ENCODE data around the gene RDH11.
"Not testable (repeated sequence)": the region's sequence is repeated elsewhere in the genome, so short reads cannot be mapped to it uniquely, and the experiment has no call there.

Gene RDH11

GRCh38 chr14:67703997-67704396, 8.4 kb upstream of the RDH11 start:
- no peak for DNase-seq

- DNase-seq: not testable (repeated sequence)
Measured at GRCh38 chr14:67701492-67701891, 5.9 kb upstream of the RDH11 start, which contains the start of gene RDH12. TSS of gene RDH12 (plus strand) at chr14:67701886. CDS start at chr14:67722643, 20,757 bp downstream.

- DNase-seq: no peak
Measured at GRCh38 chr14:67698179-67698578, 2.6 kb upstream of the RDH11 start.

GRCh38 chr14:67697006-67697405, 1.4 kb upstream of the RDH11 start:
- DNase-seq: no peak

GRCh38 chr14:67694791-67695393, 672 bp downstream of the RDH11 start:
- DNase-seq: peak; percentile 73 to 85

GRCh38 chr14:67690011-67690410, 5.6 kb downstream of the RDH11 start:
- DNase-seq: no peak

DNA sequence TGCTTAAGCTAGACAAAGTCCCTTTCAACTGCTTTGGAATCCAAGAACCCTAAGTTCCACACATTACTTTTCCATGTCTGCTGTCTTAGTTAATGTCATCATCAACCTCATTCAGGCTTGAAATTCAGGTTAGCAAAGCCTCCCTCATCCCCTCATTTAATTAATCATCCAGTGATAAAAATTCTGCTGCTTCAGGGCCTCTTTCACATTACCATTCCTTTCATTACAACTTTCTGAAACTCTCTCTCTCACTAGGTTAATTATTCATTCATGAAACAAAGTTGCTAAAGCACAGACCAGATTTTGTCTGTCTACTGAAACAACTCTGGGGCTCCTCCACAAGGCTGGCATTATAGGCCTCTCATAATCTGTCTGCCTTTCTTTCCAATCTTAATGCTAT, 11.7 kb downstream of the RDH11 start:
- DNase-seq: no peak

GRCh38 chr14:67680941-67681340, 14.6 kb downstream of the RDH11 start:
- no peak for DNase-seq

DNA sequence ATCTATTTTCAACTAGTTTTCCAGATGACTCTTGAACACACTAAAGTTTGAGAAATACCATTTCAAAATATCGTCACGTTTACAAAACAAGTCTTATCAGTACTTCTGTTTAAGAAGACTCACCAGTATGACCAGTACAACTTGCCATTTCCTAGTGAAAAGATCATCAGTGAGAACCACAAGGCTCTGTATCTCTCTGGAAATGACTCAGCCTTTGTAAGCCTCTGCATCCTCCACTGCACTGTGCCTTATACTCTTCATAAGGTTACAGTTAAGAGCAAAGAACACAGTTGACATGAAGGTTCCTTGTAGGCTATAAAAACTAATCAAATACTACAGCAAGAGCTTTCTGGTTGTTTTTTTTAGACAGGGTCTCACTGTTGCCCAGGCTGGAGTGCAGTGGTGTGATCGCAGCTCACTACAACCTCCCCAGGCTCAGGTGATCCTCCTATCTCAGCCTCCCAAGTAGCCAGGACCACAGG, 15.4 kb downstream of the RDH11 start:
- DNase-seq: no peak

DNA sequence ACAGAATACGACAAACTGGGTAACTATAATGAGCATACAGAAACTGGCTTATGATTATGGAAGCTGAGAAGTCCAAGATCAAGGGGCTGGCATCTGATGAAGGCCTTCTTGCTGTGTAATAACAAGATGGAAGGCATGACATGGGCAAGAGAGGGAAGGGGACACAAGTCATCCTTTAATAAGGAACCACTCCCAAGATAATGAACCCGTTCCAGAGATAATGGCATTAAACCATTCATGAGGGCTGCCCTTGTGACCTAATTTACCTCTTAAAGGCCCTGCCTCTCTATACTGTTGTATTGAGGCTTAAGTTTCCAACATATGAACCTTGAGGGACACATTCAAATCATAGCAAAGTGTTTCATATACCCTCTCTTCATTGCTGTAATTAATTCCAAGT, 16.6 kb downstream of the RDH11 start:
- no peak for DNase-seq

- no peak for DNase-seq
Measured at GRCh38 chr14:67675219-67675582, 20.4 kb downstream of the RDH11 start.

DNA sequence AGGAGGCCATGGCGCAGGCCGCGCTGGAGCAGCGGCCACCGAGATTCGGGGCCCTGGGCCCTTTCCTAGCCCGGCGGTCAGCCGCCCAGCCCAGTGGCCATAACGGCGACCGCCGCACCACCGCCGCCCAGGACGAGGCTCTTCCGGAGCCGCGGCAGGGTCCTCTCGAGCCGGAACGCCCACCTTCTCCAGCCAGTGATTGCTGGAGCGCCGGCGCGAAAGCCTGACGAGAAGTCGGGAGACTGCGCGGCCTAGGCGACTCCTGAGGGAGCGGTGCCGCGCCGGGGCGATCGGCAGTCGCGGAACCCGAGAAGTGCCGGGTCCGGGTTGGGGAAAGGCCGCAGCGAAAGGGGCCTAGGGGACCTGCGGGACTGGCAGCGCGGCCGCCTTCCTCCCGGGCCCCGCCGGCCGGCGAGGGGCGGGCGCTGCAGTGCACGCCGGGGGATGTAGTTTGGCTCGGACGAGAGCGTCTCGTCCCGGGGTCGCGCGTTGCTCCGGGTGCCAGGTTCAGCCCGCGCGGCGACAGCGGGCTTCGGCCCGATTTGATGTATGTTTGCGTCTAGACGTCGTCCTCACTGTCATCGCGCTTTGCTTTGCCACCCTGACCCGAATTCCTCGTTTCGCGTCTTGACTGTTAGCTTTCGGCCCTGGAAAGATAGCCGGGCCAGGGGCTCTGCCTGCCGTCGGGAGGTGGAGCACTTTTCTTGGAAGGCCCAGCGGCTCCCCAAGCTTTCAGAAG, 20.9 kb downstream of the RDH11 start, which contains the start of gene VTI1B:
TSS of gene VTI1B (minus strand) at position 153 of the 739 bp plus-strand sequence. CDS start at position 10, 143 bp downstream.
- DNase-seq: peak; percentile 74 to 76

DNA sequence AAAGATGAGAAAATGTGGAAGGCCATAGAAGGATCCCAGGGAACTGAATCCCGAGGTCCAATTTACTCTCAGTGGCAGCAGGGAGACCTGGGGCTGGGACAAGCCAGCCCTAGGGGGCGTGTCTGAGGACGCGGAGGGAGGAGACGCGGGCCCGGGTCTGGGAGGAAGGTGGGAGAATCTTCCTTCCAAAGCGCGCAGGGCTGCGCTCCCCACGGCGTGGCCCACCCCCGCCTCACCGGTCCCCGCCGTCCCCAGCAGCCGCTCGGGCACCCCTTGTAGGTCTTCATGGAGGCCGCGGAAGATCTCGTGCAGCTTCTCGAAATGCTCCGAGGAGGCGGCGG, 21.5 kb downstream of the RDH11 start:
- peak; percentile 64 to 70 for DNase-seq

DNA sequence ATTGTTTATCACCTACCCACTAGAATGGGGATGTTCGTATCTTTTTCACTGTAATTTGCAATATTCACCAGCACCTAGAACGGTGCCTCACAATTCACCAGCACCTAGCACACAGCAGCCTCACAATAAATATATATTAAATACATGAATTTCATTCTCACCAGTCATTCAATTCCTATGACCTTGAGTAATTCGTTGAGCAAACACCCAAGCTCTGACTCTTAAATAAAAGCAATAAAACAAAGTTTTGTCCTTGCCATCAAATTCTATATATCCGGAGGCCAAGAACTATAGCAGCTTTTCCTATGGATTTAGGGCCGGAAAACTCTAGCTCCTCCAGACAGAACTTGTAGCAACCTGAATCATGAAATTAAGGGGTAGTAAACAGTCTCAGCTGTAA, 22.1 kb downstream of the RDH11 start:
- no peak for DNase-seq

- no peak for DNase-seq
Measured at GRCh38 chr14:67668559-67668958, 27.0 kb downstream of the RDH11 start.

- peak in 1 of 2 experiments; percentile 18 for DNase-seq
Measured at GRCh38 chr14:67666750-67667449, 28.7 kb downstream of the RDH11 start.

GRCh38 chr14:67665868-67666267, 29.7 kb downstream of the RDH11 start:
- no peak for DNase-seq

DNA sequence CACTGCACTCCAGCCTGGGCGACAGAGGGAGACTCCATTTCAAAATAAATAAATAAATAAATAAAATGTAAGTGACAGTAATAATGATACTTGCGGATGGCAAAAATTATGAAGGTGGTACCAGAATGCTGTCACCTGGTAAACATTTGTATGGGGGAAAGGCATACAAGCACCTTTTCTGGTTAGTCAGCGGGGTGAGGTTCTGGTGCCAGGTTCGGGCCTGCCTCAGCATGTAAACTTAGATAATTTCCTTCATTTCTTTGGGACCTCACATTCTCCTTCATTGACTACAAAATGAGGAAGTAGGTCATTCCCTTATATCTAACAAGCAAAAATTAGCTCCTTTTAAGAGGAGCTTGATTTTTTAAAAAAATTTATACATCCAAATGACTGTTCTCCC, 31.9 kb downstream of the RDH11 start:
- DNase-seq: no peak

DNA sequence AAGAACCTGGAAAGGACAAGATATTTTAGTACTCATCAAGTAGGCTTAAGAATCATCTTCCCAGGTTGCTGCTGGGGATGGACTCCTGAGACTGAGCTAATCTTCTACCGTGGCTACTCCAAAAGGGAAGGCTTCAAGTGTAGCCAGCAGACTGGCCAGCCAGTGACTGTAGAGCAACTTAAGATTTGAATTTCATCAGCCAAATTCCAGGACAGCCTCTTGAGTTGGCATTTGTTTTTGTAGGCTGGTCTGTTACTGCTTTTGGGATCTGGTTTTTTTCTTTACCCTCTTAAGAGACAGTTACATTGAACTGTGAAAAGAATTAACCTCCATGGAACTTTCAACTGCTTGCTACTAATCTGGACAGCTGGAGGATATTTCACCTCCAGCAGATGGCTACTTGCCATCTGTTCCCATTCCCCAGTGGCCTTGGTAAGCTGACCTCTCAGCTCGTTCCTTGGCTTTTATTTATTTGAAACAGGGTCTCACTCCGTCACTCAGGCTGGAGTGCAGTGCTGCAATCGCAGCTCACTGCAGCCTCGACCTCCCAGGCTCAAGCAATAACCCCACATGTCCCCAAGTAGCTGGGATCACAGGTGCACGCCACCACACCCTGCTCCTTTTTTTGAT, 41.8 kb downstream of the RDH11 start:
- no peak for DNase-seq

DNA sequence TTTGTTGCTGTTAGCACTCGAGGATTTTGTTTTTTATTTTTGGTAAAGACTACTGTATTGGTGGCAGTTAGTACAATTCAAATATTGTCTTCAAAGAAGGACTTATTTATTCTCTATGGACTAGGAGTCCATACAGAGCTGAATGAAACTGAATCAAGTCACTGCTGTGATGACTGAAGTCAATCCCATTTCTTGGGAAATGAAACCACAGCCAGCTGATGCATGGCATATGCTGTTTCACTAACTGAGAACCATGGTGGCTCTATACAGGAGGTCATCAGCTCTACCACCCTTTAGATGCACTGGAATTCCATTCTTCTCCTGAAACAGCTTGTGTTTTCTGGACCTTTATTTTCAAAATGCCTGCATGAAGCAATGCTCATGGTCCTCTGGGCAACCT, 43.4 kb downstream of the RDH11 start:
- no peak for DNase-seq

GRCh38 chr14:67650694-67651093, 44.9 kb downstream of the RDH11 start:
- DNase-seq: no peak

DNA sequence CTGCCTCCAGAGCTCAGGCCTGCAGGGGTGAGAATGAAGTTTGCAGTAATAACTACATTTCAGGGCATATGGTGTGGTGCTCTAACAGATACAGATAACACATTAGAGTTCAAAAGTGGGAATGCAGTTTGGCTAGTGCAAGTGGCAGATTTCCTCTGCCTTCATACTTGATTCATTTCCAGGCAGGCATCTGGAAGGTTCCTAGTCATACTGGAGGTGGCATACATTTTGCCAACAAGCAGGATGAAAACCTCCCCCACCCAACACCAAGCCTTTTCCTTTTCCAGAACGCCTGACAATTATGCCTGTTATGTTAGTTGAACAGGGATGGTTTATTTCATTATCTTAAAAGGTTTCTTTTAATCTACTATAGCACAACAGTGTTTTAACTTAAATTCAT, 45.4 kb downstream of the RDH11 start:
- no peak for DNase-seq

- DNase-seq: no peak
Measured at GRCh38 chr14:67646131-67646530, 49.4 kb downstream of the RDH11 start.

All from activated CD4-positive, alpha-beta T cell treated with anti-CD3 and anti-CD28 coated beads, Interleukin-2, amount 50 U/mL, for 48 hours (primary cell).